Brain microvascular endothelial cell (primary cell): ENCODE measurements around the gene ZNF521.

Source experiments
- DNase-seq: peaks from one replicate; pipeline ENCODE4 v3.0.0-alpha.2; 2020
- H3K27ac ChIP-seq: fragments of 250-450 bp; sonication (Bioruptor Pico); 2 replicates; pipeline ENCODE4 v1.5.1; 2020; ENCODE audit warnings: mild to moderate bottlenecking, moderate library complexity
- H3K27me3 ChIP-seq: fragments of 250-450 bp; sonication (Bioruptor Pico); replicated peaks from 2 replicates; pipeline ENCODE4 v1.5.1; 2020; ENCODE audit warnings: mild to moderate bottlenecking
- H3K36me3 ChIP-seq: fragments of 250-450 bp; sonication (Bioruptor Pico); replicated peaks from 2 replicates; pipeline ENCODE4 v1.5.1; 2020; ENCODE audit warnings: mild to moderate bottlenecking
- H3K4me3 ChIP-seq: 2 replicates; pipeline ENCODE4 v1.5.1; 2011; ENCODE audit warnings: low read depth, mild to moderate bottlenecking, control low read depth, low read length, moderate library complexity
- in situ Hi-C: cut with HindIII; loops from 2 replicates; pipeline ENCODE4 v1.10.0; 2017; ENCODE audit warnings: low sequenced_read_pairs, low pct_ligation_motif_present
- TF ChIP-seq, protein P1 (sequence below): IDR thresholded peaks from 2 replicates; pipeline ENCODE4 v1.5.1; 2011; ENCODE audit warnings: low read depth, mild to moderate bottlenecking, moderate library complexity, low read length, control low read depth, inconsistent platforms; ENCODE audit errors: missing control alignments

ZNF521 gene

DNA sequence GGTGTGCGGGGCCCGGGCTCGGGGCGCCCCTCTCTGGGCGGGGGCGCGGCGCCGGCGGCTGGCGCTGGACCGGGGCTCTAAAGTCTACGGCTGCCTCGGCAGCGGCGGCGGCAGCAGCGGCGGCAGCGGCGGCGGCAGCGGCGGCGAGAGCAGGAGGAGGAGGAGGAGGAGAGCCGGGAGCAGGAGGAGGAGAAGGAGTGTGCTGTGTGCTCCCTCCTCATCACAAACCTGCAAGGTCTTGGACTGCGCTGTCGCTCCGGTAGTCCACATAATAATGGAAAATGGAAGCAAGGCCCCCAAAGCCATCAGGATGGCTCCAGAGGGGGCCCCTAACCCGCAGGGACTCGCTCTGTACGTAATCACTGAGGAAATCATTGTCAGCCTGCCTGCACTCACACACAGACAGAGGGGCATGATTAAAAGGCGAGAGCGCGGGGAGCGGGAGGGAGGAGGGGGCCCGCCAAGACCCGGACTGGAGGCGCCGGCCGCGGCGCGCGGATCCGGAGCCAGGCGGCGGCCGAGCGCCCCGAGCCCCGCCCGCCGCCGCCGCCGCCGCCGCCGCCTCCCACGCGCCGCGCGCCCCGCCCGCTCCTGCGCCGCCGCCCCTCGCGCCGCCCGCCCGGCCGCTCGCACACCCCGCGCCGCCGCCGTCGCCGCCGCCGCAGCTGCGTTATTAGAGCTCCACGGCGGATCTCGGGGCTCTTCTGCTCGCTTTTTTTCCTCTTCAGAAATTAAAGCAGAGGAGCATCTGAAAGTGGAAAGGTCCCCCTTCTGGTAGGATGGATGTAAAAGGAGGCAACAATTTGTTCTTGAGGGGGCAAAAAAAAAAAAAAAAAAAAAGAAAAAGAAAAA lies at the start of gene ZNF521:
Gene ZNF521, minus strand, starts transcription at position 390 of the 852 bp plus-strand sequence. CDS start 1,220 bp downstream, outside the sequence.
- Histone ChIP-seq H3K27me3 (peaks cover 2% of the 10 kb centered on the region), H3K36me3 (no peaks in the 10 kb centered on the region), H3K27ac (peak within 1 kb of the TSS; percentile 74), H3K4me3 (peak within 1 kb of the TSS; percentile 91)
- TF ChIP-seq, protein P1, sequence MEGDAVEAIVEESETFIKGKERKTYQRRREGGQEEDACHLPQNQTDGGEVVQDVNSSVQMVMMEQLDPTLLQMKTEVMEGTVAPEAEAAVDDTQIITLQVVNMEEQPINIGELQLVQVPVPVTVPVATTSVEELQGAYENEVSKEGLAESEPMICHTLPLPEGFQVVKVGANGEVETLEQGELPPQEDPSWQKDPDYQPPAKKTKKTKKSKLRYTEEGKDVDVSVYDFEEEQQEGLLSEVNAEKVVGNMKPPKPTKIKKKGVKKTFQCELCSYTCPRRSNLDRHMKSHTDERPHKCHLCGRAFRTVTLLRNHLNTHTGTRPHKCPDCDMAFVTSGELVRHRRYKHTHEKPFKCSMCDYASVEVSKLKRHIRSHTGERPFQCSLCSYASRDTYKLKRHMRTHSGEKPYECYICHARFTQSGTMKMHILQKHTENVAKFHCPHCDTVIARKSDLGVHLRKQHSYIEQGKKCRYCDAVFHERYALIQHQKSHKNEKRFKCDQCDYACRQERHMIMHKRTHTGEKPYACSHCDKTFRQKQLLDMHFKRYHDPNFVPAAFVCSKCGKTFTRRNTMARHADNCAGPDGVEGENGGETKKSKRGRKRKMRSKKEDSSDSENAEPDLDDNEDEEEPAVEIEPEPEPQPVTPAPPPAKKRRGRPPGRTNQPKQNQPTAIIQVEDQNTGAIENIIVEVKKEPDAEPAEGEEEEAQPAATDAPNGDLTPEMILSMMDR, result peak; percentile 49
- DNase-seq, result peak; percentile 77
- in situ Hi-C loops, result no loop called here

DNA sequence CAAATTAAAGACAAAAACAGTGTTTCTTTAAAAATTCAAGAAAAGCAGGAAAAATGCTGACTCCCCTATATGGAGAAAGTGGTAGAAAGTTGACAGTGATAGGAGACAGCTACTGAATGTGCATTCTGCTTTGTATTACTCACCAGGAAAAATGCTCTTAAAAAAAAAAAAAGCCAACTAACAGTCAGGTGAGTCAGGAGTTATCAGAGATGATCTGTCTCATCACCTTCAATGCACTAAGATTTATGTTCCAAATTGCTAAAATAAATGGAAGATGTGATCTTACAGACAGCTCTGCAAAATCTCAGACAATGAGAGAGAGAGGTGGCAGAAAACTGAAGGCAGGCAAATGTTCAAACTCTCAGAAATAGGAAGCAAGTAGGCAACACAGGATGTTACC lies 47.6 kb upstream of the ZNF521 start:
- TF ChIP-seq, protein P1, result no peak
- in situ Hi-C loops, result no loop called here
- Histone ChIP-seq H3K27me3 (no peaks in the 10 kb centered on the region), H3K27ac (no peak overlapping the region), H3K36me3 (no peaks in the 10 kb centered on the region), H3K4me3 (no peak overlapping the region)
- no peak for DNase-seq

DNA sequence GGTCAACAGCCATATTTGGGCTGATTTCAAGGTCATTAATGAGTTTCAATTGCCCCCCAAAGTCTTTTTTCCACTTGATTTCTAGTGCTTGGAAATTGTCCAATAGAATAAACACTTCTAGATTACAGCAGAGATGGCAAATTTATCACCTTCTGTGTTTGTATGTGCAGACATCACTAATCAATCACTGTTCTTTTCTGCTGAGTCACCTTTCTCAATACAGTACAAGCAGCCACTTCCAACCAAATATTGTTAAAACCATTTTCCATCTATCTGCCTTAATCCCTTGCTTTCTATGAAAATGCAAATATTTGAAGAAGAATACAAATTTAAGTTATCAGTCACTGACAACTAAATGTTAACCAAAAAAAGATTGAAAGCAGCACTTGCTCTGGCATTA lies 40.2 kb upstream of the ZNF521 start:
- TF ChIP-seq, protein P1, result no peak
- in situ Hi-C loops, result no loop called here
- Histone ChIP-seq H3K27ac (no peak overlapping the region), H3K27me3 (no peaks in the 10 kb centered on the region), H3K4me3 (no peak overlapping the region), H3K36me3 (no peaks in the 10 kb centered on the region)
- no peak for DNase-seq

DNA sequence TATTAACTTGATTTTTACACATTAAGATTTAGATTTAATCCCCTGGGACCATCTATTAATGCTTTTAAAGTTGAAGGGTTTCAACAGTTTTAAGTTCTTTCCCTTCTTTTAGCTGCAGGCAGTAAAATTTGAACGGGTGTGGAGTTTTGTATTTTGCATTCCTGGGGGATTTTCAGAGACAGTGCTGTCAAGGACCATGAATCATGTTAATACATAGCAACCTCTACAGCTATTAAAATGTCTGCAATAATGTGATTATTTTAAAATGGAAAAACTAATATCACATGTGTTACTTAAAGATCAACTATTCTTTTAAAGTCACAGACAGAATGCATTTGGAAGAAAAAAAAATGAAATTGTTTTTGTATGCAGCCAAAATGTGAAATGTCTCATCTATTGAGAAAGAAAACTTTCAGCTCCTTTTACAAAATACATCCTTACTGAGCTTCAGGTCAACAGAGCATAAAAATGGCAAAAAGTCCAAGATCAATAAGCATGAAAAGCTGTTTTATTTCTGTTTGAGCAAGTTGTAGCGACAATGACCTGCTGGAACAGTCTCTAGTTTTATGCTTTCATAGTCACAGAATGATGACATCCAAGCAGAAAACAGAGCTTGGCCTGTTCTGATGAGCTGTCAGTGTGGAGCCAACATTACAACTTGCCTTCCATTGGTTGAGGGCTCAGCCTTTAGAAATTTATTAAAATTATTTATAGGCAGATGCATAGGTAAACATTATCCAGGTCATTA lies 21.6 kb upstream of the ZNF521 start:
- Histone ChIP-seq H3K36me3 (no peaks in the 10 kb centered on the region), H3K4me3 (no peak overlapping the region), H3K27me3 (peaks cover 2% of the 10 kb centered on the region), H3K27ac (no peak overlapping the region)
- TF ChIP-seq, protein P1, result no peak
- in situ Hi-C loops, result no loop called here
- DNase-seq, result no peak

DNA sequence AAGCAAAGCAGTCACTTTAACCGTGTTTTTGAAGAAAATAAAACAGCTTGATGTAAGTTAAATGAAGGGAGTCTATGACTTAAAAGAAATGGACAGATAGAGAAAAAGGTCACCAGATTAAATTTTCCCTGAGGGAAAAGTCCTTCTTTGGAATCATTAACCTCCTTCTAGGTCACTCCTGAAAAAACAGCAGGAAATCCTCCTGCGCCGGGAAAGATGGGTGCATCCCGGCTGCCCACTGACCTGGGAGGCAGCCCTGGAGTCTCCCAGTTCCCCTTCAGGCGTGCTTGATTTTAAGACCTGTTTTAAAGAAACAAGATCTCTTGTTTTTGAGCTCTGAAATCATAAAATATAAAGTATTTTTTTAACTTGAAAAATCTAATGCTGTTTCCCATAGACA lies 18.4 kb upstream of the ZNF521 start:
- no peak for DNase-seq

More for the DNA sequence above, 18.4 kb upstream of the ZNF521 start:
- H3K27me3 ChIP-seq, result peaks cover 2% of the 10 kb centered on the region
- in situ Hi-C loops, result no loop called here
- H3K4me3 ChIP-seq, result no peak overlapping the region
- no peak overlapping the region for H3K27ac ChIP-seq
- no peaks in the 10 kb centered on the region for H3K36me3 ChIP-seq
- TF ChIP-seq, protein P1, result no peak
